Measurements from ENCODE around the gene NCKAP1.

NCKAP1 gene

DNA sequence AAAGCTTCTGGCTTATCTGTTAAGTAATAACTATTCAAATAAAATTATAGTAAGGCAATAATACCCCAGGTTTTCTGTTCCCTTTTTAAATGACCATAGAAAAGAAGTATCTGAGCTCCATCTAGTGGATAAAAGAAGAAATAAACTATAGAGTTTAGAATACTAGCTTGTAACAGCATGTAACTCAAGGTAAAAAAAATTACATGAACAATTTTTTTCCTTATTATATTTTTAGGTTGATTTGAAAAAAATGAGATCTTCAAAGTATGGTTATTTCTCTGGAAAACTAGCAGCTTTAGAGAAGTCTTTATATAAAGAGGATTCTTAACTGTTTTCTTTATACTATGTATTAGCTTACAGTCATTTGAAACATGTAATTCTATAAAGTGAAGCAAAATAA is 58.1 kb downstream of the NCKAP1 start:
- peak; percentile 29 for DNase-seq (ENCODE audit: low read depth)
- in situ Hi-C loops (cut with HindIII; ENCODE audit: low sequenced_read_pairs), result loop anchor here (25.0 kb wide), 1 partner anchor 218 kb away; no protein-coding TSS in a partner anchor
- no peak for TF ChIP-seq CTCF (IDR thresholded peaks at IDR 0.05; ENCODE audit: low read depth, low read length, missing control alignments)
- no peak overlapping the region for H3K4me3 ChIP-seq (ENCODE audit: low read depth, low read length)

- H3K4me3 ChIP-seq (ENCODE audit: low read depth, low read length), result no peak overlapping the region
- no peak for TF ChIP-seq CTCF (IDR thresholded peaks at IDR 0.05; ENCODE audit: low read depth, low read length, missing control alignments)
- in situ Hi-C loops (cut with HindIII; ENCODE audit: low sequenced_read_pairs), result loop anchor here (25.0 kb wide), 1 partner anchor 215 kb away; no protein-coding TSS in a partner anchor
- no peak for DNase-seq (ENCODE audit: low read depth)
Observed at GRCh38 chr2:182977463-182977862, 60.8 kb downstream of the NCKAP1 start.

DNA sequence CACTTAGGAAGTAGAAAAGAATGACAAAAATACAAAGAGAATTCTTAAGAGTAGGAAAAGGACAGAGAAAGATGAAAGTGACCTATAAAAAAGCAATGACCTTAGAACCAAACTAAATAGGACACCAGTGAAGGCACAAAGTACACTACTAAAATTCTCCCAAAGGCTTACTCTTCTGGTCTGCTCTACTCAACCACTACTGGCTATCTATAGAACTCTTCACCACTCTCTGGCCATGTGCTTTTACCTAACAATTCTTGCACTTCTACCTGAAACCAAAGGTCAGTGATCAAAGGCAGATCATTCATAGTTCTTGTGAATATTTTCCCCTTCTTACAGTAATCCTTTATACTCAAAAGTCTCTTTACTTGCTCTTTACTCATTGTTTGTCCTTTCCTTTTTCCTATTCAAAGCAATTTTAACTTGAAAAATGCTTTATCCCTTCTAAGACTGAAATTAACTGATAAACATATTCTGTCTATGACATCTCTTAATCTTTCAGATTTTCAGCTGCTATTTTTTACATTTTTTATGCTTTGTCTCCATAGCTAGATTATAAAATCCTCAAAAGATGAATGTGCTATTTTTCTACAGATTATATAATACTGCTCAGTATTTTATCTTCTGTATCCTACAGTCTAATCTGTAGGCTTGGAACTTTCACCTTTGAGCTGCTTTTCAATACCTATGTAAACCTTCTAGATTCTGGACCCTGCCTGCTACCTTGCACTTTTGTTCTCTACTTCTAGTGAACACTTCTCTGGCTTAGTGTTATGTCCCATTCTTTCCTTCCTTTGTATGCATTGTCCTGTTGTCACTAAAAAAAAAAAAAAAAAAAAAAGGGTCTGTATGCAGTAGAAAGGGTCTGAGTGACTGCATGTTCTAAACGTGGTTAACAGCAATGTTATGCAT is 64.6 kb downstream of the NCKAP1 start:
- no peak overlapping the region for H3K4me3 ChIP-seq (ENCODE audit: low read depth, low read length)
- in situ Hi-C loops (cut with HindIII; ENCODE audit: low sequenced_read_pairs), result no loop called here
- no peak for TF ChIP-seq CTCF (IDR thresholded peaks at IDR 0.05; ENCODE audit: low read depth, low read length, missing control alignments)
- DNase-seq (ENCODE audit: low read depth), result no peak

- no peak for TF ChIP-seq CTCF (IDR thresholded peaks at IDR 0.05; ENCODE audit: low read depth, low read length, missing control alignments)
- in situ Hi-C loops (cut with HindIII; ENCODE audit: low sequenced_read_pairs), result no loop called here
- no peak overlapping the region for H3K4me3 ChIP-seq (ENCODE audit: low read depth, low read length)
- no peak for DNase-seq (ENCODE audit: low read depth)
Observed at GRCh38 chr2:182972548-182972942, 65.7 kb downstream of the NCKAP1 start.

GRCh38 chr2:182971820-182972547 is 66.3 kb downstream of the NCKAP1 start:
- no peak for DNase-seq (ENCODE audit: low read depth)
- H3K4me3 ChIP-seq (ENCODE audit: low read depth, low read length), result no peak overlapping the region
- no peak for TF ChIP-seq CTCF (IDR thresholded peaks at IDR 0.05; ENCODE audit: low read depth, low read length, missing control alignments)
- in situ Hi-C loops (cut with HindIII; ENCODE audit: low sequenced_read_pairs), result no loop called here

- in situ Hi-C loops (cut with HindIII; ENCODE audit: low sequenced_read_pairs), result no loop called here
- no peak for DNase-seq (ENCODE audit: low read depth)
- no peak overlapping the region for H3K4me3 ChIP-seq (ENCODE audit: low read depth, low read length)
- TF ChIP-seq CTCF (IDR thresholded peaks at IDR 0.05; ENCODE audit: low read depth, low read length, missing control alignments), result no peak
Observed at GRCh38 chr2:182970486-182970885, 67.8 kb downstream of the NCKAP1 start.
